OCI-LY7 (cell line): Measurements from ENCODE around the gene RPL36. TPM values are rescaled to one million over a fixed set of nuclear protein-coding genes. Genes with fewer than 3 reads are reported as not detected.

ENCODE experiments used
- BruUV-seq: library from RNA; stranded (reverse); fragments of 400-500 nt; replicated peaks from 2 replicates; lab custom pipeline; 2021; lab: Mats Ljungman, UMichigan
- CTCF ChIA-PET: fragments of 300-600 bp; sonication (Branson Sonifier 250); formaldehyde crosslinking; loops from one replicate; lab custom pipeline; 2022; ENCODE audit warnings: antibody characterized with exemption; ENCODE audit not compliant: unreplicated experiment; lab: Charles Lee
- POLR2A ChIA-PET: fragments of 300-600 bp; sonication (Branson Sonifier 250); formaldehyde crosslinking; loops from one replicate; lab custom pipeline; 2022; ENCODE audit warnings: antibody characterized with exemption; lab: Charles Lee
- DNase-seq: peaks from one replicate; pipeline ENCODE4 v3.0.0-alpha.2; 2015; ENCODE audit warnings: low spot score
- H2AFZ ChIP-seq: fragments of 200-600 bp; sonication (generic), shearing (Covaris generic); 2 replicates; pipeline ENCODE4 v1.6.1; 2014; ENCODE audit warnings: mild to moderate bottlenecking, antibody characterized with exemption, low read length, moderate library complexity
- H3K27ac ChIP-seq: fragments of 200-600 bp; sonication (generic); 2 replicates; pipeline ENCODE4 v1.5.1; 2014; ENCODE audit warnings: mixed run types, low read depth, mild to moderate bottlenecking, moderate library complexity, low read length, inconsistent platforms; ENCODE audit not compliant: poor library complexity, severe bottlenecking
- H3K36me3 ChIP-seq: fragments of 200-600 bp; sonication (generic); 2 replicates; pipeline ENCODE4 v1.6.1; 2014; ENCODE audit warnings: mild to moderate bottlenecking, antibody characterized with exemption, low read length, moderate library complexity, mixed read lengths; ENCODE audit not compliant: insufficient read depth
- H3K4me1 ChIP-seq: fragments of 200-600 bp; sonication (generic); 2 replicates; pipeline ENCODE4 v1.5.1; 2014; ENCODE audit warnings: mild to moderate bottlenecking, low read length; ENCODE audit not compliant: insufficient read depth, poor library complexity, severe bottlenecking
- H3K4me2 ChIP-seq: fragments of 200-600 bp; sonication (generic); 2 replicates; pipeline ENCODE4 v1.6.1; 2014; ENCODE audit warnings: mild to moderate bottlenecking, low read length
- H3K4me3 ChIP-seq: fragments of 200-600 bp; sonication (generic); 2 replicates; pipeline ENCODE4 v1.5.1; 2014; ENCODE audit warnings: mild to moderate bottlenecking, low read depth, low read length; ENCODE audit not compliant: poor library complexity, severe bottlenecking
- H3K79me2 ChIP-seq: fragments of 200-600 bp; sonication (generic); 2 replicates; pipeline ENCODE4 v1.6.1; 2016; ENCODE audit warnings: low read depth, mild to moderate bottlenecking, low read length, moderate library complexity, mixed read lengths; ENCODE audit not compliant: insufficient read depth
- H3K9me2 ChIP-seq: fragments of 200-600 bp; sonication (generic); 2 replicates; pipeline ENCODE4 v1.6.1; 2016; ENCODE audit warnings: mild to moderate bottlenecking, low read length, mixed read lengths; ENCODE audit not compliant: insufficient read depth
- H3K9me3 ChIP-seq: fragments of 200-600 bp; sonication (generic); 2 replicates; pipeline ENCODE4 v1.6.1; 2014; ENCODE audit warnings: mild to moderate bottlenecking, mixed run types, low read length, mixed read lengths
- H4K20me1 ChIP-seq: fragments of 200-600 bp; sonication (generic); 2 replicates; pipeline ENCODE4 v1.6.1; 2014; ENCODE audit warnings: mild to moderate bottlenecking, antibody characterized with exemption, low read length, moderate library complexity, mixed read lengths; ENCODE audit not compliant: insufficient read depth
- EZH2phosphoT487 ChIP-seq: fragments of 200-600 bp; sonication (generic); IDR thresholded peaks from 2 replicates; pipeline ENCODE4 v1.6.1; 2018; ENCODE audit warnings: low read depth, borderline replicate concordance, mild to moderate bottlenecking, mixed run types, antibody characterized with exemption, low read length, moderate library complexity, mixed read lengths
- intact Hi-C: fragments of 100-400 bp; cut with micrococcal nuclease; formaldehyde crosslinking; loops from one replicate; pipeline ENCODE4 v1.10.0; 2022; ENCODE audit not compliant: unreplicated experiment
- total RNA-seq, 2 experiments: library from RNA; depleted of rRNA in 1 of 2; stranded (reverse); fragments of >200 nt in 1 of 2; shearing (Covaris generic) in 1 of 2; gene quantifications; 2 replicates each; pipeline ENCODE4 v1.2.3, GENCODE V29; 2014 to 2022
- TF ChIP-seq, protein P1 (sequence below): fragments of 200-600 bp; sonication (generic); conservative IDR thresholded peaks from 2 replicates; pipeline ENCODE4 v1.5.1; 2014; ENCODE audit warnings: mild to moderate bottlenecking, antibody characterized with exemption, low read length, moderate library complexity, mixed read lengths

Gene RPL36
- total RNA-seq, 2 experiments from 2014 or later = 1,257 to 1,936 TPM

DNA sequence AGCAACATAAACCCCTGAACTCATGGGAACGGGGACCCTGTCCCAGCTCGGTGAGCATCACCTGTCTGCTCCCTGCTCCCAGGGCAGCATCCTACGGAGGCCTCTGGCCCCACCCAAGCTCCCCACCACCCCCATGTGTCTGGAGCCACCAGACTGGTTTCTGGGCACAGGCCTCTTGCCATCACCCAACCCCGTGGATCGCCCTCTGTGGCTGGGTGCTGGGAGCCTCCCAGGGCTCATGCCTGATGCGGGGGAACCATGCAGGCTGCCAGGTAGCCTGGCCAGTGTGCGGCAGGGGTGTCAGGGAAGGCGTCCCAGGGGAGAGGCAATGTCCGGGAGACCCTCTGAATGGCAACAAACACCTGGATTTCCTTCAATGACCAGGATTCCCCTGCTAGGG is 12.5 kb upstream of the RPL36 start:
- Histone ChIP-seq H3K9me2 (no peaks in the 10 kb centered on the region), H2AFZ (no peak overlapping the region), H3K27ac (no peak overlapping the region), H3K4me2 (no peak overlapping the region), H3K79me2 (no peaks in the 10 kb centered on the region; the same call in 1 of the 2 replicates), H4K20me1 (no peaks in the 10 kb centered on the region), H3K4me1 (peaks cover 12% of the 10 kb centered on the region), H3K9me3 (no peaks in the 10 kb centered on the region), H3K4me3 (no peak overlapping the region), H3K36me3 (peaks cover 22% of the 10 kb centered on the region)
- ChIA-PET POLR2A (no interaction called here), CTCF (no interaction called here)
- BruUV-seq = no TSS peak
- no peak for TF ChIP-seq EZH2phosphoT487
- TF ChIP-seq, protein P1, sequence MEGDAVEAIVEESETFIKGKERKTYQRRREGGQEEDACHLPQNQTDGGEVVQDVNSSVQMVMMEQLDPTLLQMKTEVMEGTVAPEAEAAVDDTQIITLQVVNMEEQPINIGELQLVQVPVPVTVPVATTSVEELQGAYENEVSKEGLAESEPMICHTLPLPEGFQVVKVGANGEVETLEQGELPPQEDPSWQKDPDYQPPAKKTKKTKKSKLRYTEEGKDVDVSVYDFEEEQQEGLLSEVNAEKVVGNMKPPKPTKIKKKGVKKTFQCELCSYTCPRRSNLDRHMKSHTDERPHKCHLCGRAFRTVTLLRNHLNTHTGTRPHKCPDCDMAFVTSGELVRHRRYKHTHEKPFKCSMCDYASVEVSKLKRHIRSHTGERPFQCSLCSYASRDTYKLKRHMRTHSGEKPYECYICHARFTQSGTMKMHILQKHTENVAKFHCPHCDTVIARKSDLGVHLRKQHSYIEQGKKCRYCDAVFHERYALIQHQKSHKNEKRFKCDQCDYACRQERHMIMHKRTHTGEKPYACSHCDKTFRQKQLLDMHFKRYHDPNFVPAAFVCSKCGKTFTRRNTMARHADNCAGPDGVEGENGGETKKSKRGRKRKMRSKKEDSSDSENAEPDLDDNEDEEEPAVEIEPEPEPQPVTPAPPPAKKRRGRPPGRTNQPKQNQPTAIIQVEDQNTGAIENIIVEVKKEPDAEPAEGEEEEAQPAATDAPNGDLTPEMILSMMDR = no peak
- no peak for DNase-seq
- intact Hi-C loops = no loop called here

- BruUV-seq = no TSS peak
- POLR2A ChIA-PET = no interaction called here
- intact Hi-C loops = no loop called here
Observed at GRCh38 chr19:5678071-5678718, 11.9 kb upstream of the RPL36 start.

More at GRCh38 chr19:5678071-5678718, 11.9 kb upstream of the RPL36 start:
- peaks cover 16% of the 10 kb centered on the region for H3K36me3 ChIP-seq
- TF ChIP-seq, protein P1 = no peak
- TF ChIP-seq EZH2phosphoT487 = no peak
- no peak overlapping the region for H3K4me3 ChIP-seq
- no peak overlapping the region for H3K27ac ChIP-seq
- no peak overlapping the region for H2AFZ ChIP-seq
- no peaks in the 10 kb centered on the region for H3K9me3 ChIP-seq
- no peak for DNase-seq
- H3K9me2 ChIP-seq = no peaks in the 10 kb centered on the region
- H3K79me2 ChIP-seq = no peaks in the 10 kb centered on the region; the same call in 1 of the 2 replicates
- CTCF ChIA-PET = no interaction called here
- H3K4me2 ChIP-seq = no peak overlapping the region
- H3K4me1 ChIP-seq = peaks cover 12% of the 10 kb centered on the region
- no peaks in the 10 kb centered on the region for H4K20me1 ChIP-seq
